HepG2 (cell line): ENCODE measurements around the gene SFXN5. TPM values are rescaled to one million over a fixed set of nuclear protein-coding genes. Genes with fewer than 3 reads are reported as not detected.

Experiments used
- AKAP8 ChIP-seq: sonication (generic); formaldehyde crosslinking; IDR thresholded peaks from 2 replicates; pipeline ENCODE4 v1.5.1; 2020; ENCODE audit warnings: mild to moderate bottlenecking, missing genetic modification reagents
- CREB1 ChIP-seq, 2 experiments: fragments of 450-650 bp in 1 of 2; IDR thresholded peaks; 2 replicates each; pipeline ENCODE4 v1.6.1; 2016 to 2017; ENCODE audit warnings: control low read depth in 1 of 2, mild to moderate bottlenecking in 1 of 2, missing compliant biosample characterization in 1 of 2, missing genetic modification characterization in 1 of 2
- FLYWCH1 ChIP-seq: sonication (generic); formaldehyde crosslinking; IDR thresholded peaks from 2 replicates; pipeline ENCODE4 v1.8.1; 2023; ENCODE audit warnings: mild to moderate bottlenecking, missing genetic modification reagents
- IRF1 ChIP-seq: sonication (generic); formaldehyde crosslinking; IDR thresholded peaks from 2 replicates; pipeline ENCODE4 v1.4.0; 2020; ENCODE audit warnings: low read depth, mild to moderate bottlenecking, missing genetic modification reagents
- KDM5A ChIP-seq: fragments of 200-600 bp; sonication (generic); IDR thresholded peaks from 2 replicates; pipeline ENCODE4 v1.7.0; 2018; ENCODE audit warnings: antibody characterized with exemption, mild to moderate bottlenecking, low read length, borderline replicate concordance
- LRRFIP1 ChIP-seq: sonication (generic); formaldehyde crosslinking; conservative IDR thresholded peaks from 2 replicates; pipeline ENCODE4 v1.4.0; 2020; ENCODE audit warnings: missing genetic modification reagents
- MAF1 ChIP-seq: sonication (generic); formaldehyde crosslinking; IDR thresholded peaks from 2 replicates; pipeline ENCODE4 v1.5.0; 2020; ENCODE audit warnings: missing genetic modification reagents, borderline replicate concordance
- SAFB2 ChIP-seq: sonication (generic); formaldehyde crosslinking; IDR thresholded peaks from 2 replicates; pipeline ENCODE4 v1.5.1; 2020; ENCODE audit warnings: missing genetic modification reagents, low read depth, mild to moderate bottlenecking, borderline replicate concordance
- SIX1 ChIP-seq: sonication (generic); formaldehyde crosslinking; IDR thresholded peaks from 2 replicates; pipeline ENCODE4 v1.4.0; 2020; ENCODE audit warnings: missing genetic modification reagents, borderline replicate concordance
- TAF15 ChIP-seq: fragments of 200-400 bp; formaldehyde crosslinking; IDR thresholded peaks from one replicate; pipeline ENCODE4 v1.6.1; 2018; ENCODE audit warnings: mild to moderate bottlenecking, low read depth, low read length; ENCODE audit not compliant: poor library complexity, severe bottlenecking
- ZBTB2 ChIP-seq: sonication (generic); formaldehyde crosslinking; IDR thresholded peaks from 2 replicates; pipeline ENCODE4 v1.8.0; 2022; ENCODE audit warnings: low read depth, missing genetic modification reagents
- ZC3H4 ChIP-seq: sonication (generic); formaldehyde crosslinking; IDR thresholded peaks from 2 replicates; pipeline ENCODE4 v1.4.0; 2020; ENCODE audit warnings: missing genetic modification reagents, borderline replicate concordance
- ZNF292 ChIP-seq: sonication (generic); formaldehyde crosslinking; IDR thresholded peaks from 2 replicates; pipeline ENCODE4 v1.8.1; 2022; ENCODE audit warnings: mild to moderate bottlenecking, low read depth, missing genetic modification reagents, borderline replicate concordance
- ZNF607 ChIP-seq: sonication (generic); formaldehyde crosslinking; IDR thresholded peaks from 2 replicates; pipeline ENCODE4 v1.5.1; 2020; ENCODE audit warnings: missing genetic modification reagents, mild to moderate bottlenecking, borderline replicate concordance
- ZNF614 ChIP-seq: IDR thresholded peaks from 2 replicates; pipeline ENCODE4 v1.6.1; 2018; ENCODE audit warnings: missing biosample characterization, missing genetic modification reagents, inconsistent platforms, borderline replicate concordance
- ZNF800 ChIP-seq: sonication (generic); formaldehyde crosslinking; IDR thresholded peaks from 2 replicates; pipeline ENCODE4 v1.4.0; 2020; ENCODE audit warnings: missing genetic modification reagents
- polyA plus RNA-seq, 8 experiments: library from polyadenylated mRNA; depleted of rRNA in 3 of 8; stranded (reverse) in 7 of 8; unstranded in 1 of 8; fragments of >200 nt; fragmentation: Illumina TruSeq in 4 of 8; extraction: Trizol in 4 of 8; gene quantifications; 2 replicates each; pipeline versions ENCODE4 v1.2.1 to v1.2.3, GENCODE V29; 2011 to 2016; ENCODE audit warnings: low read depth in 4 of 8, missing spikeins in 1 of 8, mixed read lengths in 1 of 8; ENCODE audit not compliant: insufficient read depth in 1 of 8
- total RNA-seq, 5 experiments: library from RNA; depleted of rRNA; stranded (reverse); fragments of >200 nt; fragmentation: Illumina TruSeq; extraction: Trizol; gene quantifications; 2 replicates each; pipeline ENCODE4 v1.2.3, GENCODE V29; 2016; ENCODE audit warnings: low read depth in 1 of 5
- TF ChIP-seq, protein P1 (sequence below): sonication (generic); formaldehyde crosslinking; IDR thresholded peaks from 2 replicates; pipeline ENCODE4 v1.4.0; 2020; ENCODE audit warnings: mild to moderate bottlenecking, low read depth, missing genetic modification reagents
- TF ChIP-seq, protein P2 (sequence below): sonication (generic); formaldehyde crosslinking; IDR thresholded peaks from 2 replicates; pipeline ENCODE4 v1.8.1; 2023; ENCODE audit warnings: mild to moderate bottlenecking, missing genetic modification reagents

SFXN5 gene
- total and polyA plus RNA-seq, 2 of the 13 experiments (the other 11 are each of a cell fraction or from before 2014, with no cell fraction given) = 34.9 to 37.4 TPM

DNA sequence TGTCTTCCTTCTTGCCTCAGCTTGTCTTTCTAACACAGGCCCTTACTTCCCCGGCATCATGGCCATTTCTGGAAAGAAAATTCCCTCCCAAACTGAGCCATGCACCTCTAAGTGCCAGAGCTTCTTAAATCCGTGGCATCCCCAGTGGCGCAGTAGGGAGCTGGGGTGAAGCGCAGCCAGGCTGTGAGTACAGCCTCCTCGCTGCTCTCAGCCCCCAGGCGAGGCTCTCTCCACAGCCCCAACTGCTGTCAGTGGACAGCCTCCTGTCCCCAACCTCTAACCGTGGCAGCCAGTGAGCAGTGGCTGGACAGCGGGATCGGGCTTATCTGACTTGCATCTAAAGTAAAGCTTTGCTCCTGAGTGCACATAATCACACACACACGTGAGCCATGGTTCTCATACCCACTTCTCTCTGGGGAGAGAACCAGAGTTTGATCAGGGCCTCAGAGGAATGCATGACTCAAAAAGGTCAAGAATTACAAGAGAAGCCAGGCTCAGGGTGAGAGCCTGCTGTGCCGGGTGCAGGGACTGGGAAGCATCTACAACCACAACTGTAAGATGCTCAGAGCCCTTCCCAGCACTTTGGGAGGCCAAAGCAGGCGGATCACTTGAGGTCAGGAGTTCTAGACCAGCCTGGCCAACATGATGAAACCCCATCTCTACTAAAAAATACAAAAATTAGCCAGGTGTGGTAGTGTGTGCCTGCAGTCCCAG, 50.7 kb downstream of the SFXN5 start (continued):
- TF ChIP-seq KDM5A = no peak
- TF ChIP-seq CREB1 (IDR thresholded peaks at IDR 0.05) = no peak
- no peak for TF ChIP-seq CREB1 (CRISPR knock-in tag; IDR thresholded peaks at IDR 0.05)
- TF ChIP-seq, protein P1, sequence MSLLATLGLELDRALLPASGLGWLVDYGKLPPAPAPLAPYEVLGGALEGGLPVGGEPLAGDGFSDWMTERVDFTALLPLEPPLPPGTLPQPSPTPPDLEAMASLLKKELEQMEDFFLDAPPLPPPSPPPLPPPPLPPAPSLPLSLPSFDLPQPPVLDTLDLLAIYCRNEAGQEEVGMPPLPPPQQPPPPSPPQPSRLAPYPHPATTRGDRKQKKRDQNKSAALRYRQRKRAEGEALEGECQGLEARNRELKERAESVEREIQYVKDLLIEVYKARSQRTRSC (CRISPR knock-in tag) = no peak
- TF ChIP-seq ZC3H4 (CRISPR knock-in tag) = no peak
- TF ChIP-seq, protein P2, sequence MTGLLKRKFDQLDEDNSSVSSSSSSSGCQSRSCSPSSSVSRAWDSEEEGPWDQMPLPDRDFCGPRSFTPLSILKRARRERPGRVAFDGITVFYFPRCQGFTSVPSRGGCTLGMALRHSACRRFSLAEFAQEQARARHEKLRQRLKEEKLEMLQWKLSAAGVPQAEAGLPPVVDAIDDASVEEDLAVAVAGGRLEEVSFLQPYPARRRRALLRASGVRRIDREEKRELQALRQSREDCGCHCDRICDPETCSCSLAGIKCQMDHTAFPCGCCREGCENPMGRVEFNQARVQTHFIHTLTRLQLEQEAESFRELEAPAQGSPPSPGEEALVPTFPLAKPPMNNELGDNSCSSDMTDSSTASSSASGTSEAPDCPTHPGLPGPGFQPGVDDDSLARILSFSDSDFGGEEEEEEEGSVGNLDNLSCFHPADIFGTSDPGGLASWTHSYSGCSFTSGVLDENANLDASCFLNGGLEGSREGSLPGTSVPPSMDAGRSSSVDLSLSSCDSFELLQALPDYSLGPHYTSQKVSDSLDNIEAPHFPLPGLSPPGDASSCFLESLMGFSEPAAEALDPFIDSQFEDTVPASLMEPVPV (CRISPR knock-in tag) = no peak; the same call in 1 of the 2 replicates
- TF ChIP-seq FLYWCH1 (CRISPR knock-in tag) = no peak
- peak; percentile 38; the same call in 1 of the 2 replicates for TF ChIP-seq ZNF800
- TF ChIP-seq ZBTB2 (CRISPR knock-in tag) = no peak
- TF ChIP-seq SAFB2 (CRISPR knock-in tag) = no peak
- TF ChIP-seq TAF15 = no peak
- no peak for TF ChIP-seq AKAP8 (CRISPR knock-in tag)
- TF ChIP-seq LRRFIP1 (CRISPR knock-in tag) = no peak
- TF ChIP-seq MAF1 = no peak
- no peak for TF ChIP-seq IRF1 (CRISPR knock-in tag)
- TF ChIP-seq SIX1 (CRISPR knock-in tag) = peak; percentile 19; the same call in 1 of the 2 replicates
- TF ChIP-seq ZNF607 = no peak
- peak; percentile 76 for TF ChIP-seq ZNF292 (CRISPR knock-in tag)
- TF ChIP-seq ZNF614 = peak; percentile 70
